ENCODE measurements around the gene CAVIN2.

- TF ChIP-seq CTCF (IDR thresholded peaks at IDR 0.05) (no peak), POLR2A (IDR thresholded peaks at IDR 0.05) (no peak), EP300 (IDR thresholded peaks at IDR 0.05) (no peak)
Observed at GRCh38 chr2:191790737-191791136, 56.2 kb downstream of the CAVIN2 start.
